Measurements from ENCODE around the gene OXER1. TPM values are rescaled to one million over a fixed set of nuclear protein-coding genes. Genes with fewer than 3 reads are reported as not detected.

OXER1 gene
- total RNA-seq, 4 donors from 2014 or later = 0.75 to 2.0 (median 0.96) TPM

GRCh38 chr2:42762155-42762554 lies 1.8 kb downstream of the OXER1 start:
- TF ChIP-seq, protein P1, sequence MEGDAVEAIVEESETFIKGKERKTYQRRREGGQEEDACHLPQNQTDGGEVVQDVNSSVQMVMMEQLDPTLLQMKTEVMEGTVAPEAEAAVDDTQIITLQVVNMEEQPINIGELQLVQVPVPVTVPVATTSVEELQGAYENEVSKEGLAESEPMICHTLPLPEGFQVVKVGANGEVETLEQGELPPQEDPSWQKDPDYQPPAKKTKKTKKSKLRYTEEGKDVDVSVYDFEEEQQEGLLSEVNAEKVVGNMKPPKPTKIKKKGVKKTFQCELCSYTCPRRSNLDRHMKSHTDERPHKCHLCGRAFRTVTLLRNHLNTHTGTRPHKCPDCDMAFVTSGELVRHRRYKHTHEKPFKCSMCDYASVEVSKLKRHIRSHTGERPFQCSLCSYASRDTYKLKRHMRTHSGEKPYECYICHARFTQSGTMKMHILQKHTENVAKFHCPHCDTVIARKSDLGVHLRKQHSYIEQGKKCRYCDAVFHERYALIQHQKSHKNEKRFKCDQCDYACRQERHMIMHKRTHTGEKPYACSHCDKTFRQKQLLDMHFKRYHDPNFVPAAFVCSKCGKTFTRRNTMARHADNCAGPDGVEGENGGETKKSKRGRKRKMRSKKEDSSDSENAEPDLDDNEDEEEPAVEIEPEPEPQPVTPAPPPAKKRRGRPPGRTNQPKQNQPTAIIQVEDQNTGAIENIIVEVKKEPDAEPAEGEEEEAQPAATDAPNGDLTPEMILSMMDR (IDR thresholded peaks at IDR 0.05; ENCODE audit: low read depth) = no peak

DNA sequence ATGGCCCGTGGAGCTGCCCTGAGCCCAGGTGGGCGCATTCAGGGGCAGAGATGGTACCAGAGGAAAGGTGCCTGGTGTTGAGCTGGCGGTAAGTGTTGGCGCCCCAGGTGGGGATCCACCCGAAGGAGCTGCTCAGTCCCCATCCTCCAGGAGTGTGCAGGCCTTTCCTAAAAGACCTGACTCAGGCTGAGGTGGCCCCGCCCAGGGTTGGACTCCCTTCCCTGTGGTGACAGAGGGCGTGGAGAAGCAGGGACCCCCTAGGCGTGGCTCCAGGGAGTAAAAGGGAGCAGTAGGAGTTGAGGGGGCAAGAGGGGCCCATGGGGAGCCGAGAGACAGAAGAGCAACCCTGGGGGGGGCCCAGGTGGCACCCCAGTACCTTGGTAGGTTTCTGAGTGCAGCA lies 2.4 kb downstream of the OXER1 start:
- TF ChIP-seq, protein P1 (IDR thresholded peaks at IDR 0.05; ENCODE audit: low read depth) = no peak

DNA sequence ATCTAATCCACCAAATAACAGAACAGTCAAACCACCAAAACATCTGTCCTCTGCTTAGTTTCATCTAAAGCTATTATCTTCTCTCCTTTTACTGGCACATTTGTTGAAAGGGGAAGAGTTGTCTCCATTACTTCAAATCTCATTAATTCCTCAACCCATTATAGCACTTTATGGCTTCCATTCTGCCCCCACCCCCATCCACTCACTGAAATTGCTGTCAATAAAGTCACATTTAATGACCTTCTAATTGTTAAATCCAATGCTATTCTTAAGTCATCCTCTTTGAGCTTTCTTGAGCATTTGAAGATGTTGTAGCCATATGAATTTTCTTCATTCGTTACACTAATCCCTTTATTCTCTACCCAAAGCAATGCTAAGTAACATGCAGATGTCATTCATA lies 5.2 kb downstream of the OXER1 start:
- TF ChIP-seq, protein P1 (IDR thresholded peaks at IDR 0.05; ENCODE audit: low read depth) = no peak

DNA sequence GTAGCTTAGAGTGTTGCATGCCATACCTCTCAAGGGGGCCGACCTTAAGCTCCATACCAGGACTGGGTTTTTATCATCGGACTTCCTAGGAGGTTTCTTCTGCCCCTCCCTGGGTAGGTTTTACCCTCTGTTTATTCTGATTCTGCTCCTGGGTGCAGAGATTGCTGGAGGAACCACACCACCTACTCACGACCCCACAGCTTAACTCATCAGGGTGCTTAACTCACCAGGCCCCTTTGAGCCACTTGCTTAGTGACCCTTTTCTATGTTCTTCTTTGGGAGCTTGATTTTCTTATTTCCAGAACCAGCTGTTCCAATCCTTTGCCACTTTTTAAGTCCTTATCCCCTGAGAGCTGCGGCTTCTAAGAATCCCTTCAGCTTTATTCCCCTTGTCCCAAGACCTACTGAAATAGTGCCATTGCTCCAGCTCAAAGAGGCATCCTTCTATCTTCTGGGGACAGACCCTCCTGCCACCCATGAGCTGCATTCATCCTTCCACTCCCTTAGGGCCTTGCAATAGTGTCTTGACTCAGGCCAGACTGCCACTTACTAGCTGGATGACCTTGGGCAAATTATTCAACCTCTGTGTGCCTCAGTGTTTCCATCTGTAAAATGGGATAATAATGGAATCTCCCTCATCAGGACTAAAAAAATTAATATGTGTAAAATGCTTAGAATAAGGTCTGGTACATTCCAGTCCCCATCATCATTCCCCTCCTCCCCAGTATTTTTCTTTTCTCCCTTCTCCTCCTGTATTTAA lies 5.8 kb downstream of the OXER1 start:
- TF ChIP-seq, protein P1 (IDR thresholded peaks at IDR 0.05; ENCODE audit: low read depth) = no peak

DNA sequence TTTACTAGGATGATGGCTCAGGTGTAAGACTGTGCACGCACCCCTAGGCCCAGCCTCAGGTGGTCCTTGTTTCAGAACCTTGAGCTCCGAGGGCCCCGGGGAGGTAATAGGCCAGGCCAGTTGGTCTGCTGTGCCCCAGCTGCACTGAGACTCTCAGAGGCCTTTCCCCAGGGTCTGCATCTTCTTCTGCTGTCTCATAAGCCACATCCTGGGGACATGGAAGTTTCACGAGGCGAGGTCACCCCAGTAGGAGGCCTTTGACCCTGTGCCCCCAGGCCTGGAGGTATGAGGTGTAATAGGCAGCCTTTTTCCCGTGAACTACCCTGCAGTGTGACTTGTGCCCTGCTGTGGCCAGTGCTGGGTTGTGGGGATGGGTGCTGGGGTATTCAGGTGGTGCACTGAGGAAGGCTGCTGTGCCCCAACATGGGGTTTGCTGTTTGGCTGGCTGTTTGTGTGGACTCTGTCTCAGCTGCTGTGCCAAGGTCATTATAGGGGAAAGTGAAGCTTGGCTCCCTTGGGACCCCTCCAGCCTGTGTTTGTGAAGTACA lies 6.9 kb downstream of the OXER1 start:
- TF ChIP-seq, protein P1 (IDR thresholded peaks at IDR 0.05; ENCODE audit: low read depth) = no peak

- TF ChIP-seq, protein P1 (IDR thresholded peaks at IDR 0.05; ENCODE audit: low read depth) = no peak
Observed at GRCh38 chr2:42756150-42756775, 7.7 kb downstream of the OXER1 start.

DNA sequence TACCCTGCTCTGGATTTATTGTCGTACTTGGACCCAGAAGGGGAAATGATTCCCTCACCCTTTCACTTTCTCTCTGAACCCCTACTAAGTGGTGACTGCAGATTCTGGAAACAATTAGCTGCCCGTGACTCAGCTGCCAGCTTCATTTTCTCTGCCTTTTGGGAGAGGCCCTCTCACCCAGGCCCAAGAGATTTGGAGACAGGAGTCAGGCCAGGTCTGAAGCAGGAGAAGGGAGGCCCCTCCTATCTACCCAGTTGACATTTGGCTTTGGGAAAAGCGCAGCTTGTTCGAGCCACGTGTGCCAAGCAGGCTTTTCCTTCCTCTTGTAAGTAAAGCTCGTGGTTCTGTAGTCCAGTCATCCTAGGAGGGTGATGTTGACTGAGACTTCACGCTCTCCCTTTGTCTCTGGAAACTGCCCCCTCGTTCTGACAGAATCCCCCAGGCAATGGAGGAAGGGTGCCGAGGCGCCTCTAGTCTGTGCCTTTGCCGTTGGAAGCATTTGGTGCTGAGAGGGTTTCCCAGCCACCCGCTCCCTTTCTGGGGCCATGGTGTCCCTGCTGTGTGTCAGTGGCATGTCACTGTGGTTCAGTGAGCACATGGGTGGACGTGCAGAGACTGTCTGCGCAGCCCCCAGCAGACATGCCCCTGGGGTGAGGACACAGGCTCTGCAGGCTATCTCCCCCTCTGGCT lies 8.6 kb downstream of the OXER1 start:
- TF ChIP-seq, protein P1 (IDR thresholded peaks at IDR 0.05; ENCODE audit: low read depth) = no peak

Measured in subcutaneous adipose tissue (tissue), 4 donors.